GM12878 (cell line): ENCODE measurements around the gene OSBPL3.

Source experiments
- ATF2 ChIP-seq: IDR thresholded peaks from 2 replicates; pipeline ENCODE4 v1.6.1; 2012; ENCODE audit warnings: low read length, inconsistent platforms
- CHD4 ChIP-seq: fragments of 200-600 bp; sonication (generic); IDR thresholded peaks from 2 replicates; pipeline ENCODE4 v1.6.1; 2016; ENCODE audit warnings: mild to moderate bottlenecking
- E2F4 ChIP-seq: IDR thresholded peaks from 2 replicates; pipeline ENCODE4 v1.6.1; 2012; ENCODE audit warnings: low read depth, low read length, improper control_type of control experiment
- GABPA ChIP-seq: IDR thresholded peaks from 2 replicates; pipeline ENCODE4 v1.6.1; 2014; ENCODE audit warnings: antibody characterized with exemption, low read depth, mild to moderate bottlenecking, inconsistent platforms
- JUND ChIP-seq: IDR thresholded peaks from 2 replicates; pipeline ENCODE4 v1.6.1; 2012; ENCODE audit warnings: low read depth, mild to moderate bottlenecking, low read length, improper control_type of control experiment, moderate library complexity
- MAX ChIP-seq: IDR thresholded peaks from 2 replicates; pipeline ENCODE4 v1.6.1; 2012; ENCODE audit warnings: low read depth, low read length, improper control_type of control experiment
- MEF2A ChIP-seq: IDR thresholded peaks from 2 replicates; pipeline ENCODE4 v1.6.1; 2011; ENCODE audit warnings: low read depth, mild to moderate bottlenecking, low read length, moderate library complexity; ENCODE audit not compliant: insufficient read depth
- SIN3A ChIP-seq: IDR thresholded peaks from 2 replicates; pipeline ENCODE4 v1.6.1; 2012; ENCODE audit warnings: low read depth, low read length, improper control_type of control experiment
- TARDBP ChIP-seq: IDR thresholded peaks from 2 replicates; pipeline ENCODE4 v1.6.1; 2016; ENCODE audit warnings: borderline replicate concordance
- TCF12 ChIP-seq: IDR thresholded peaks from 2 replicates; pipeline ENCODE4 v1.6.1; 2011; ENCODE audit warnings: low read depth, mild to moderate bottlenecking, low read length
- ZBED1 ChIP-seq: IDR thresholded peaks from 2 replicates; pipeline ENCODE4 v1.6.1; 2016; ENCODE audit warnings: borderline replicate concordance

- TF ChIP-seq SIN3A: no peak
- TF ChIP-seq TCF12: no peak
- TF ChIP-seq E2F4: no peak
- no peak for TF ChIP-seq TARDBP
- no peak for TF ChIP-seq CHD4
- no peak for TF ChIP-seq GABPA
- TF ChIP-seq MEF2A: no peak
- TF ChIP-seq JUND: no peak
- no peak for TF ChIP-seq ZBED1
- peak; percentile 72 for TF ChIP-seq ATF2
- TF ChIP-seq MAX: 0 out of 2 replicates have a peak, but pooled peaks have one; percentile 37
Measured at GRCh38 chr7:24896031-24896501, 83.9 kb downstream of the OSBPL3 start.
